ENCODE measurements around the gene CD3E.

DNA sequence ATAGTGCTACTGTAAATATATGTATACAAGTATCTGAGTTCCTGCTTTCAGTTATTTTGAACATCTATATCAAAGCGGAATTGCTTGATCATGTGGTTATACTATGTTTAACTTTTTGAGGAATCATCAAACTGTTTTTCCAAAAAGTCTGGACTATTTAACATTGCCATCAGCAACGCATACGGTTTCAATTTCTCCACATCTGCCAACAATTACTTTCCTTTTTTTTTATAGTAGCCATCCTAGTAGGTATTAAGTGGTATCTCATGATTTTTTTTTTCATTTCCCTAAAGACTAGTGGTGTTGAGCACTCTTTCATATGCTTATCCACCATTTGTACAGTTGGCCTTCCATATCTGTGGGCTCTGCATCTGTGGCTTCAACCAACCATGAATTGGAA is 53.5 kb downstream of the CD3E start:
- TF ChIP-seq, protein P1, sequence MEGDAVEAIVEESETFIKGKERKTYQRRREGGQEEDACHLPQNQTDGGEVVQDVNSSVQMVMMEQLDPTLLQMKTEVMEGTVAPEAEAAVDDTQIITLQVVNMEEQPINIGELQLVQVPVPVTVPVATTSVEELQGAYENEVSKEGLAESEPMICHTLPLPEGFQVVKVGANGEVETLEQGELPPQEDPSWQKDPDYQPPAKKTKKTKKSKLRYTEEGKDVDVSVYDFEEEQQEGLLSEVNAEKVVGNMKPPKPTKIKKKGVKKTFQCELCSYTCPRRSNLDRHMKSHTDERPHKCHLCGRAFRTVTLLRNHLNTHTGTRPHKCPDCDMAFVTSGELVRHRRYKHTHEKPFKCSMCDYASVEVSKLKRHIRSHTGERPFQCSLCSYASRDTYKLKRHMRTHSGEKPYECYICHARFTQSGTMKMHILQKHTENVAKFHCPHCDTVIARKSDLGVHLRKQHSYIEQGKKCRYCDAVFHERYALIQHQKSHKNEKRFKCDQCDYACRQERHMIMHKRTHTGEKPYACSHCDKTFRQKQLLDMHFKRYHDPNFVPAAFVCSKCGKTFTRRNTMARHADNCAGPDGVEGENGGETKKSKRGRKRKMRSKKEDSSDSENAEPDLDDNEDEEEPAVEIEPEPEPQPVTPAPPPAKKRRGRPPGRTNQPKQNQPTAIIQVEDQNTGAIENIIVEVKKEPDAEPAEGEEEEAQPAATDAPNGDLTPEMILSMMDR (IDR thresholded peaks at IDR 0.05 in 8 of 11, conservative IDR thresholded peaks at IDR 0.05 in 3 of 11): no peak
- no peak for TF ChIP-seq POLR2A (IDR thresholded peaks at IDR 0.05)
- TF ChIP-seq POLR2AphosphoS5 (IDR thresholded peaks at IDR 0.05): no peak
